Stimulated activated CD4-positive, alpha-beta T cell treated with anti-CD3 and anti-CD28 coated beads, Interleukin-15, amount 100 ng/mL, for 1 hour (primary cell): ENCODE measurements around the gene MKS1.

Experiments
- DNase-seq, 2 donors: peaks; one replicate each; pipeline ENCODE4 v3.0.0-alpha.2; 2020; ENCODE audit warnings: low read depth in 1 of 2, low spot score in 1 of 2

The MKS1 gene

DNA sequence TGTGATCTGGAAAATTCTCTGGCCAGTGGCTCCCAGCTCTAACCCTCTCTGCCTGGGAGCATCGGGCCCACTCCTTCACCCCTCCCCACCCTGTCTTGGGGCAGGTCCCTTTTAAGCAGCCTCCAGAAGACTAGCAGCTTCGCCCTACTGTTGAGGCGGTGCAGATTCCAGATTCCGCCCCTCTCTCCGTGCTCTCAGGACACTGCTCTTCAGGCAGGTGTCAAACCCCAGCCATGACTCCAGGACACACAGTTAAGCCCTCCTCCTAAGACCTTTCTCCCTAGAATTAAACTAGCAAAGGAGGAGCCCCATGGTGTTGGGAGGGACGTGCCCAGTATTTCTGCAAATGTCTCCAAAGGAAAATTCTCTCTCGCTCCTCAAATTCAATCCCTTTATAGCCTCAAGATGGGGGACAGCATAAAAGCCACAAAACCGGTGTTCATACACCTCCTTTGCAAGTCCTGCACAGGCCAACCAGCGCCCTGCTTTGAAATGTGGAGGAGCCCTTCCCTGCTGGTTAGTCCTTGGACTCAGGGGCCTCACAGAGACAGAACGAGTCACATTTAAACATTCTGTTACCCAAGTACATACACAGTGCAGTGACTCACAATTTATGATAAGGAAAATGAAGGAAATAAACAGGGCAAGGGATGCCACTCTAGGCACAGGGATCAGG is 26.5 kb upstream of the MKS1 start:
- DNase-seq = no peak

DNA sequence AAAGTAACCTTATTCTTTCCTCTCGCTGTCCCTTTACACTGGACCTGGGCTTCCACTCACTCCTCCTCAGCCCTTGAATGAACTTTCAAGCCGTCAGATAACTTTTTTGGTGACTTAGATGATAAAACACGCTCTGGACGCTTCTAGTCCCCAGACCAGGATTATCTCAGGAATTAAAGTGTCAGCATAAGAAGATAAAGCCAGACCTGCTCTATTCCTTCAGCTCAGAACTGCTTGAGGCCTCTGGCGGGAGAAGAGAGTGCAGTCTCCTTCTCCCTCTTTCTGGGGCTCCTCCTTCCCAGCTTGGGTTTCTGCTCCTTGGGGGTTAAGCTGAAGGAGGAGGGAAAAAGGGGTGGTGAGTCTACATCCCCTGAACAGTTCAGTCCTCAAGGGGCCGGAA is 25.9 kb upstream of the MKS1 start:
- no peak for DNase-seq

DNA sequence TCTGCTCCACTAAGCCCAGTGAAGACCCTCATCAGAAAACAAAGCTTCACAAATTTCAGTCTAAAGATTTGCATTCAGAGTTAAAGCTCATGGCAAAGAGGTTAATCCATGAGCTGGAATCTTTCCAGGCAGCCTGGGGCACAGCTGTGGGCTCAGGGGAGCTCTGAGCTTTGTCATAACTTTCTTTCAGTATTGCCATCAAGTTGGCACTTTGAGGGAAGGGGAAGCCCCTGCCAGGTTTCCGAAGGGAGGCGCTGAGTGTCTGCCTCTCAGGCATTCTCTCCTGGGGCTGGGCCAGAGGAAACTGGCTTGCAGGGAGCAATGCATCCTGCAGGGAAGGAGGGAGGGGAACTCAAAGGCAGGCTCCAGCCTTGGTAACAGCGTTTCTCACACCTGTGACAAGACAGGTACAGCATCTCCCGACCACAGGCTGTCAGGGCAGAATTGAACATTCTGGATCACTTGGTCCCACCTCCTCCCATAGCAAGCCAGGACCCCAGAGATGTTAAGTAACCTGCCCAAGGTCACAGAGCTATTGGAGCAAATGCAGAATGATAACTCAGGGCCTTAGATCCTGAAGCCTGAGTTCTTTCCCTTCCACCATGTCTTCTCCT is 23.2 kb upstream of the MKS1 start:
- no peak for DNase-seq

DNA sequence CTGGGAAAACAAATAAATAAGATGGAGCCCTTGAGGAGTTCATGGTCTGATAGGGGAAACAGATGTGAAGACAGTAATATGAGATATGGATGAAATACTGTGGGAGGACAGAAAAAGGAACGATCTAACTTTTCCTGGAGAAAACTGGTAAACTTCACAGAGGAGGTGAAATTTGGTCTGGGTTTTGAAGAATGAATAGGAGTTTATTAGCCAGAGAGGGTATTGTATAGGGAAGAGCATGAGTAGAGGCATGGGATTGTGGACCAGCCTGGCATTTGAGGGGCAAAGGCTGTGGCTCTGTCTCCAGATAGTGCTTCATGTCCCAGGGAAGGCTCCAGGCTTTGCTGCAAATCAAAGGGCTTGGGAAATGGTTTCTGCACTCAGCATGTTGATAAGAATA is 20.9 kb upstream of the MKS1 start:
- no peak for DNase-seq

DNA sequence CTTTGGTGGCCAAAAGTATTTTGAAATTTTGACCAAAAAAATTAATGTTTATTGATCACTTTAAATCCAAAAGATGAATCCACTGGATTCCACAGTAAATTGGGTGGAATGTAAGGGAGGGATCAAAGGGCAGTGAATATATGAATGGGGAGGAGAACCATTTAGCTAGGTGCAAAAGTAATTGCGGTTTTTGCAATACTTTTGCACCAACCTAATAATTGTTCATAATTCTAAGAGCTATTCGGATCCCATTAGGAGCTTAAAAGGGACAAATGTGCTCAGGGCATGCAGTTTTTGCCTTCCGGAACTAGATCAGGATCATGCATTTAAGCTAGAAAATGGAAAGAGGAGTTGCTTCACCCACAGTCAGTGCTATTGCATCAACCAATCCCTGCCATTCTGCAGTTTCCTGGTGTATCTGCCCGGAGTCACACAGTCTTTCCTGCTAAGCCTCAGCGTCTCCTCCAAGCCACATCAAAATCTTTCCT is 19.1 kb upstream of the MKS1 start, which contains the start of gene LPO:
Gene LPO (plus strand): TSS at position 438 of the 488 bp plus-strand sequence. CDS start 4,396 bp downstream, outside the sequence.
- DNase-seq = no peak

DNA sequence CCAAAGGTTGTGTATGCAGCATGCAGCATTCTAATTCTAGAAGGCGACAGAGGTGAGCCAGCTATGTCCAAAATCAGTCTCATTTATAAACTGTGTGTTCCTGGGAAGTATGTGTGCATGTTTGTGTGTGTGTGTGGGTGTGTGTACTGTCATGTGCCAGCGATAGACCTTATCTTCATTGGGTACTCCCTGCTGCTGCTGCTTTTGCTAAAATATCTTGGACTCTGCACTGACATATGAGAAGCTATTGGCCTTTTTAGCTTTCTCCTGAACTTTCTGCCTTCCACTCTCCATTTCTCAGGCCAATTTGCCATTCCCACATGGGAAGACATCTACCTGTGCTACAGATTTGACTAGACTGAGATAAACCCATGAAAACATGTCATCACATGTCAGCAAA is 17.3 kb upstream of the MKS1 start:
- no peak for DNase-seq

DNA sequence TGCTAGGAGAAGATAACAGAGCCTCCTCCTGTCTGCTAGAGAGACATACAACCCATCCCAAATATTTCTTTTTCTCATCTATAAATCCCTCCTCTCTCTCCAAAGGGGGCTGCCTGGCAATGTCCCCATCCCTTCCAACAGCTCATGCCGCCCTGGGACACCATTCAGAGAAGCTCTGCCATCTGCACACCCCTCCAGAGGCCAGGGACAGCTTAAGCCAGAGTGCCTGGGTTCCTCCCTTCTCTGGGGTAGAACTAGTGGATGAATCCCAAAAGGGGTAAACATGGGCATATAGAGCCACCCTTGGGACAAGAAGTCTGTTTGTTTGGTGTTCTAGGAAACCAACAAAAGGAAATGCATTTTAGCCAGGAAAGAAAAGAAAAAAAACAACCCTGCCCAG is 16.8 kb upstream of the MKS1 start:
- DNase-seq = no peak

DNA sequence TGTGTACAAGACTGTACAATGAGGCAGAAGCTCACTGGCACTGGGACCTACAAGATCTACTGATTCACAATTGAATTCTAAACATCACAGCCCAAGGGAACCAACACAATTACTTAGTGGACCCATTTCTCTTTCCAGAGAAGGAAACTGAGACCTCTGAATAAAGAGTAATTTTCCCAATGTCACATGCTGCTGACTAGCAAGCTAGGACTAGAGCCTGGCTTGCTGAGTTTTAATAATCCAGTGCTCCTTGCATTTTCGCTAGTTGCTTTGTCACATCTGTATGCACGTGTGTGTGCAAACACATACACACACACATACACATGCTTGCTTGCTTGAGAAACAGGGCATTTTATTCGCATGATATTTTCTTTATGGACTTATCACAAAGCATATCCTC is 15.5 kb upstream of the MKS1 start:
- no peak for DNase-seq

DNA sequence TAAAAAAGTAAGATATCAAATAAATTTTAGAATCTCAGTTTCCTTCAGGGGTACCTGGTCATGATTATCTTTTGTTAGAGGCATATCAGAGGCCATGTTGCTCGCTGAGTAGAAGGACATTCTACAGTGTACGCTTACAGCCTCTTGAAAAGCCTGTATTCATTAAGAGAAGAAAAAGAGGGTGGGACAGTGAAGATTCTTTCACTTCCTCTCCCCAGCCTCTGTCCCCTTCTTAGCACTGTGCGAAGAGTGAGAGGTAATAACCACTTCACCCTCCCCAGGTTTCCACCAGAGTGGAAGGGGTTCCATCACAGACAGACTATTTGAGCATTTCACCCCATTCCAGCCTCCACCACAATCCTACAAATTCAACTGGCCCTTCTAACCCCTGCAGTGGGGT is 14.5 kb upstream of the MKS1 start:
- no peak for DNase-seq

DNA sequence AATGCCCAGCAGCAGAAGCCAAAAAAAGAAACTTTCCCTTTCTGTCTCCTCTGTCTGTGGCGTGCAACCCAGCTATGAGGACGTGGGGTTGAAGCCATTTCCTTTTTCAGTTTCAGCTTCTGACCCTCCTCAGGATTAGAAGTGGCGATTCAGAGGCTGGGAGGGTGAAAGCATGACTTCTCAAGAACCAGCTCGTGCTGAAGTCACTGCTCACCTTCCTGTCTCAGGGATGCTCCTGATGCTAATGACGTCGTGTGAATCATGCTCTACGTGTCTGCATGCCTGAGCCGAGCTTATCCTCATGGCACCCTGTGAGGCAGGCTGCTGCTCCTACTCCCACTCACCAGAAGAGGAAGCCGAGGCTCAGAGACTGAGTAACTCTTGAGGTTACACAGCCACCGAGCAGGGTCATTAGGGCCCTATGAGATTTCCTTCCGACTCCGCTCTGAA is 13.7 kb upstream of the MKS1 start:
- DNase-seq = no peak

DNA sequence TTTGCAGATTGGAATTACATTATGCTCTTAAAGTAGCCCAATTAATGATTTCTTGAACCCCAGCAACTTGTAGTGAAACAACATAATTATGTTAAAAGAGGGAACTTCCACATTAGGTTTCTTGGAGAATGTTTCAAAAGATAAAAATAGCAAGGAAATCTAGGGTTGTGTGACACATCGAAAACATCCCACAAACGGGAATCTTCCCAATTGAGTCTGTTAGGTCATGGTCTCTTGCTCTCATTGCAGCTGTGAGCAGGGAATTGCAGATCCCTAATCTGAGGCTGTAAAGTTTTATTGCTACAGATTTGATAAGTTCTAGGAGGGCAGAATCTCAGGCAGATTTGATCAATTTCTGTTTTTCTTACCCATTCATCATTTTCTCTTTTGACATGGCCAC is 12.6 kb upstream of the MKS1 start:
- no peak for DNase-seq

DNA sequence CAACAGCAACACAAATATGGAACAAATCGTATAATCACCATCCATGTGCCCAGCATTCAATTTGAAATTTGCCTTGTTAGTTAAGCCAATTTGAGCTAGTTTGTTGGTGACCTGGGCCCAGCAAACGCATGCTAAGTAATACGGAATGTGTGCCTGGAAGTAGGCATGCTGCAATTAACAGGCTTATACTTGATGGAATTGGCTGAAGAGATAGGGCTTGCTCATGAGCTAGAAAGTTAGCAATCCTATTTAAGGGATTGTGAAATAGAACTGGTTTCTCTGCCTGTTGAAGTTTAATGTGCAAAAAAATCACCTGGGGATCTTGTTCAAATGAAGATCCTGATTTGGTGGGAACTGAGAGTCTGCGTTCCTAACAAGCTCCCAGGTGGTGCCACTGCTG is 10.8 kb upstream of the MKS1 start:
- no peak for DNase-seq

DNA sequence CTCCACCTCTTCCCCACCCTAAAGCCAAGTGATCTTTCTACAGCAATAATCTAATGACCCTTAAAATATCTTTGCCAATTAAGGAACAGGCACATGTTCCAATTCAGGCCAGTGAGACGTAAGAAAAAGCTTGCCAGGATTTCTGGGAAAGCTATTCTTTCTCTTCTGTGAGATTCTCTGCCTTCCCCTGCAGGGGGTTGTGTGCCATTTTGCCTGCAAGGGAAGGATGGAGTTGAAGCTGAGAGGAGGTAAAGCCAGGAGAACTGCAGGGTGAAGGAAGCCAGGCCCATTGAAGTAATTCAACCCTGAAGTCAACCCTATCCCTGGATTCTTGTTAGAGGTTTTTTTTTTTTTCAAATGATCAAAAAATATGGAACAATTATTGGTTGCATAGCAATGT is 10.3 kb upstream of the MKS1 start:
- DNase-seq = no peak

DNA sequence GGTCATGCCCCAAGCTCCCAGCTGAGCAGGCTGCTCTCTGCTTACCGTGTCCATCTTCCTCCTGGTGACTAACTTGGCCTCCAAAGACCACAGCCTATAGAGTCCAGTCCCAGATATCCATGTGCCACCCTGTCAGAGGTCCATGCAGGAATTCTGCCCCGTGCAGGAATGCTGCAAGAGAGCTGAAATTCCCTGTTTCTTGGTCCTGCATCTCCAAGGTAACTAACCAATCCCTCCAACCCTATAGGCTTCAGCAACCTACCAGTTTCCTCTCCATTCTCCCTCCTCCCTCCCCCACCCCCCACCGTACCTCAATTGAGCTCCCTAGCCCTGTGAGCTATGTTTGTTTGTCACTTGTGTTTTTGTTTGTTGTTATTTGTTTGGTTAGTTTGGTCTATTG is 9.6 kb upstream of the MKS1 start:
- DNase-seq = no peak

DNA sequence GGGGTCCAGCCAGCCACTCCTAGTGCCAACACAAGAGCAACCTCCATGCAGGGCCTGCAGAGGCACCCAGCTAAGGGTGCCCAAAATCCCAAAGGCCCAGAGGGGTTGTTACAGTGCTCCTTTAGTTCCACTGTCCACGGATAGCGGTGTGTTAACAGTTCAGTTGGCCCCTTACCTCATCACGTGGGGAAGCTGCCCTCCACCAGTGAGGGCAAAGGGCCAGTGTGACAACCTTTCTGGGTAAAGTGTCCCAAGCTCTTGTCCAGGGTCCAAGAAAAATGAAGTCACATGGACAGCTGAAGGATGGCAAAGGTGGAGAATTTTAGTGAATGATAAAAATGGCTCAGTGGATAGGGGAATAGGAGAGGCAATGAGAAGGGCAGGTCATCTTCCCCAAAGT is 8.7 kb upstream of the MKS1 start:
- no peak for DNase-seq

DNA sequence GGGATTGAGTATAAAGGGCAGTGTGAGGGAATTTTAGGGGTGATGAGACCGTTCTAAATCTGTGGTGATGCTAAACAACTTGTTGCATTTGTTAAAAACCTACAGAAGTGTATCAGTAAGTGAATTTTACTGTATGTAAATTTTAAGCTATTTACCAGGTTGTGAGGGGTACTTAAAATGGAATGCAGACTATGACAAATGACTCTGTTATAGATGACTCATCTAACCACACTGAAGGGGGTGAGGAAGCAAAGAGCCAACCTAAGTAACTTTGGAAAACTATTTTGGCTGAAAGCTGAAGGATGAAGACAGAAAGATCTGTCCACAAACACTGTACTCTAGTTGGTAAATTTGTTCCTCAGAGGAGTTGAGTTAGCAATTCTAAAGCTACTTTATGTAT is 5.3 kb upstream of the MKS1 start:
- no peak for DNase-seq

DNA sequence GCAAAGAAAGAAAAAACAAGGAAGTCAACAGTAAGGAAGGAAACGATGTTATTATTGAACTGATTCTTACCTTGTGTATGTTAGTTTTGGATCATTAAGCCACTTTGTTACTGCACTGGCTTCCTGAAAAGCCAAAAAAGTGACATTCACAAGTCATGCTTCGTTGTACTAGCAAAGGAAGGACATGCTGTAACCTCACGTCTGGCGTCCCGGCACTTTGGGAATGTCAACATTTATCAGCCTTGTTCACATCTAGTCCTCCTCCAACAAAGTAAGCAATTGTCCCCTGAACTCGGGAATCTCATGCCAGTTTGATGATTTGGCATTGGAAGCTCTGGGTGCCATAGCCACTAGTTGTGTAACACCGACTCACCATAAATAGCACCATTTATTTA is 731 bp upstream of the MKS1 start:
- DNase-seq = no peak

DNA sequence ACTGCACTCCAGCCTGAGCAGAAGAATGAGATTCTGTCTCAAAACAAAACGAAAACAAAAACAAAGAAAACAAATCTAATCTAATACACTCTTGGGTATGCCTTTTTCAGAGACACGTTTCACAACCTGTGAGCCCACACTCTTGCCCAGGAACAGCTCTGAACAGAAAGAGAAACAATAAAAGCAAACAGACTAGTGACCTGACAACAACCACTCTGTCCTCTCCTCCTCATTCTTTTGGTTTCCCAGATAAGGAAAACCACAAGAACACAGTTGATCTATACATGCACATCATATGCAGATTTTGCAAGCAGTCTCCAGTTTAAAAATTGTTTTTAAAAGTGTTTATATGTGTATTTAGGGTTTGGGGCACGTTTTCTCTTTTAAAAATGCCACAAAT is 1.3 kb downstream of the MKS1 start:
- no peak for DNase-seq

DNA sequence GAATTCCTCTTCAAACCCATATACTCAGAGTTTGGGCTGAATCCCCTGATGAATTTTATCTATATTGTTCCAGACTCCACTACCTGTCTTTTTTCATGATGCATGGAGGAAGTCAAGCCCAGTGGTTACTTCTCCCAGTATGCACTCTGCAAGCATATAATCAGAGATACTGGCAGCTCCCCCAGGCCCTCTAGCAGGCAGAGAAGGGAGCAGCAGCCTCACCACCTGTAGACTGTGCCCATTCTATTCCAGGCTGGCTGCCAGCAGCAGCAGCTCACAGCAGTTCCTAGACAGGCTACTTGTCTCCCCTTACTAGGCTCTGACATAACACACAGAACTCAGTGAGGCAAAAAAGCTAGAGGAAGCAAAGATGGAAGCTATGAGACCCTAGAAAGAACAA is 3.4 kb downstream of the MKS1 start:
- DNase-seq = no peak

DNA sequence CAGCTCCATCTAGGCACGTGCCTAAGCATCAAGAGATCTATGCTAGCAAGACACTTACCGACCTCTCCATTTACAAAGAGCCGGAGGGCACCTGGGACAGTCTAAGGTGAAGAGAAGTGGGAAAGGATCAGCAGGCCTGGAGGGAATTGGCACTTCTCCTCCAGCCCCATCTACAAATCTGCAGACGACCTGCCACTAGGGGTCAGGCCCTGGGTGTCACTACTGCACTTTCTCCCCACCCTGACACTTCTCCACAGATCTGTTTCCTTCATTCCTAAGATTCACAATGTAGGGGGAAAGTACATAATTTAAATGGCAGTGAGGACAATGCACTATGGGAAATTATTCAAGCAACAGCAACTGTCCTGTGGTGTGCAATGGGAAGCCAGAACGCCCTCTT is 8.1 kb downstream of the MKS1 start:
- no peak for DNase-seq

DNA sequence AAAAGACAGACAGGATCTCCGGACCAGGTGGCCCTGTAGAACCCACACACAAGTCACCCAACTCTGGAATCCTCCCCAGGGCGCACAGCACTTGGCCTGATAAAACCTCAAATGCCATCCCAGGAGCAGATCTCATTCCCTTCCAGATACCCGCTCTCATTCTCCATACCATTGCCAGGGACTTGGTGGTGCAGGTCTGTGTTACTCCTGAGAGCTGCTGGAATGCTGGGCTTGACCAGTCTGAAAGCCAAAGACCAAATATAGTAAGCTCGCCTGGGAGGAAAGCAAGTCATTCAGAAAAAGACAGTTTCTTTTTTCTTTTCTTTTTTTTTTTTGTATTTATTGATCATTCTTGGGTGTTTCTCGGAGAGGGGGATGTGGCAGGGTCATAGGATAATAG is 10.7 kb downstream of the MKS1 start:
- no peak for DNase-seq

DNA sequence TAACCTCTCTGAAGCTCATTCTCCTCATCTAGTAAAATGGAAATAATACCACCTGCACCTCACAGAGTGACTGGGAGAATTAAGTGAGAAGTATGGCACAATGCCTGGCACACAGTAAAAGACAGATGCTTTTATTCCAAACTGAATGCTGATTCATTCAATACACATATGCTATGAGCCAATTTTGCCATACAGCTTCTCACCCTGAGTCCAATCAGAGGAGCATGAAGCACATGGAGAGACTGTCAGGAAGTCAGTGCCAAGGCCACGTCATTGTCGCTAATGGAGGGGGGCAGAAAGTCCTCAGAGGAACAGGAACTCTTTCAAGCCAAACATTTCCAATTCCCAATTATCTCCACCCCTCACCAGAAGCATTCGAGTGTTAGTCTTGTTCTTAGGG is 11.6 kb downstream of the MKS1 start:
- no peak for DNase-seq

DNA sequence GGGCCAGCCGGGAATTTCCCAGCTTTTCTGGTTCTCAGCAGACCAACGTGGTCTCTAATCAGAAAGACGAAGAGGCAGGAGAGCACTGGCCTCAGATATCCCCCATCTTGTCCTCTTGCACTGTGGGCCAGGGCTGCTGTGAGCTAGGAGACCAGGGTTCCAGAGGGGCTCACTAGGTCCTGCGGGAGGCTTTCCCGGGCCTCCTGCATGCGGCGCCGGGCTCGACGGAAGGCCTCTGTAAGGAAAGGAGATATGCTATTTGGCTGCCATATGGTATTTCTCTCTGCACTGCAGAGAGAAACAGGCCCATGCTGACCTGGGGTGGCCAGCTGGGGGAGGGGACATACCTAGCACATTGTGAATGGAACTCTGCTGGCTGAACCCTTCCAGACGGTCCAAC is 13.1 kb downstream of the MKS1 start:
- no peak for DNase-seq
